HG02885 (cell line): ENCODE data around the gene VKORC1L1.
A peak's percentile ranks its signal among the peaks of the same experiment; 100 is the strongest.
"Not testable (repeated sequence)": the region's sequence is repeated elsewhere in the genome, so short reads cannot be mapped to it uniquely, and the experiment has no call there.

ENCODE experiments used
- ATAC-seq: cut with Tn5 transposase; IDR thresholded peaks from one replicate; pipeline ENCODE4 v1.9.1; 2021; ENCODE audit warnings: mild to moderate bottlenecking; ENCODE audit not compliant: unreplicated experiment, poor library complexity

Gene VKORC1L1

GRCh38 chr7:65974191-65974801, 101.4 kb downstream of the VKORC1L1 start:
- ATAC-seq = no peak

DNA sequence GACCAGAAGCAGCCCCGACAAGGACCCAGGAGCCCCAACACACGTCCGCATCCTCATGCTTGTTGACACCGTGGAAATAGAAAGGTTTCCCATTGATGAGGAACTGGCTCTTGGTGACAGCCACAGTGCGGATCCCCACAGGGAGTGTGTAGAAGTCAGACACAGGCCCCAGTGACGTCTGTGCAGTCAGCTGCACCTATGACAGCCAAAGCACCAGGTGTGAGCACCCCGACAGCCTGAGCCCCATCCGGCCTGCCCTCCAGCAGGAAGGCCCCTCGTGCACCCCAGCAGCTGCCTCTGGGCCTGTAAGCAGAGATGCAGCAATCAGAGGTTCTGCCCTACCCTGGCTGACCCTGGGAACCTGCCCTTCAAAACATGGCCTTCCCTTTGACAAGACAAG, 102.0 kb downstream of the VKORC1L1 start:
- ATAC-seq = no peak

- ATAC-seq = no peak
Observed at GRCh38 chr7:65975814-65976445, 103.1 kb downstream of the VKORC1L1 start.

DNA sequence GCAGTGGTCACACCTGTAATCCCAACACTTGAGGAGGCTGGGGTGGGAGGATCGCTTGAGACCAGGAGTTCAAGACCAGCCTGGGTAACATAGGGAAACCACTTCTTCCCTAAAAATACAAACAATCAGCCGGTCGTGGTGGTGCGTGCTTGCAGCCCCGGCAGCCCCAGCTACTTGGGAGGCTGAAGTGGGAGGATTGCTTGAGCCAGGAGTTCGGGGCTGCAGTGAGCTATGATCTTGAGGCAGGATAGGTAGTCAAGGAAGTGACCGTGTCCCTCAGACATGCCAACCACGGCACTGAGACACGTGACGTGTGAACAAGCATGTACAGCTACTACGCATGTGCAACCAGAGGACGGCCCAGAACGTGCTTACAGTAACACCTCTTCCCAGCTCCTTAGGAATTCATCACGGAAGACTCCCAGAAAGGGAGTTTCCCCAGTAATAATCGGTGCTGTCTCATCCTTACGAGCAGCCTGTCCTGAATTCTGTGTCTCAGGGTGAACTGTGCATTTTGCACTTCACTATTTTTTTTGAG, 103.9 kb downstream of the VKORC1L1 start:
- ATAC-seq = no peak

DNA sequence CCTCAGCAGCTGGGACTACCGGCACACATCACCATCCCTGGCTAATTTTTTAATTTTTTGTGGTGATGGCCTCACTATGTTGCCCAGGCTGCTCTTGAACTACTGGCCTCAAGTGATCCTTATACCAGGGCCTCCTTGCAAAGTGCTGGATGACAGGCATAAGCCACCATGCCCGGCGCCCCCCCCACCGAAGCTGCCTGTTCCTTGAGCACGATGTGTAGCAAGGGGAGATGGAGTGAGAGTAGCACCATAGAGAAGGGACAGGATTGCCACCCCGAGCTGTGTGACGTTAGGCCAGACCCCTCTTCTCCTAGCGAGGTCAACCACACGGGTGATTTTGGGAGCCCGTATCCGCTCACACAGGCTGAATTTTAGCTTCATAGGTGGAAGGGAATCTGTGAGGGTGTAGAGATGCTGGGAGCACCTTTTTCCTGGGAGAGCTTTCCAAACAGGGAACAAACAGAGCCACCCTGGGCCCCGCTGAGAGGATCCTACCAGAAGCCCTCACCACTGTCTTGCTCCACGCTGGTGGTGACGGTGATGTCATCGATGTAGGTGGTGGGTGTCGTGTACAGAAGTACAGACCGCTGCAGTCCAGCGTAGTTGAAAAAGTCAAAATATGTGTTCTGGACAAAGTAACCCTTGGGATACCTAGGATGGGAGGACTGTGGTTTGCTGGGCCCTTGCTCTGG, 106.2 kb downstream of the VKORC1L1 start:
- ATAC-seq = no peak

GRCh38 chr7:65979583-65980477, 107.0 kb downstream of the VKORC1L1 start:
- no peak for ATAC-seq

GRCh38 chr7:65980478-65981250, 107.8 kb downstream of the VKORC1L1 start:
- ATAC-seq = peak; percentile 81

DNA sequence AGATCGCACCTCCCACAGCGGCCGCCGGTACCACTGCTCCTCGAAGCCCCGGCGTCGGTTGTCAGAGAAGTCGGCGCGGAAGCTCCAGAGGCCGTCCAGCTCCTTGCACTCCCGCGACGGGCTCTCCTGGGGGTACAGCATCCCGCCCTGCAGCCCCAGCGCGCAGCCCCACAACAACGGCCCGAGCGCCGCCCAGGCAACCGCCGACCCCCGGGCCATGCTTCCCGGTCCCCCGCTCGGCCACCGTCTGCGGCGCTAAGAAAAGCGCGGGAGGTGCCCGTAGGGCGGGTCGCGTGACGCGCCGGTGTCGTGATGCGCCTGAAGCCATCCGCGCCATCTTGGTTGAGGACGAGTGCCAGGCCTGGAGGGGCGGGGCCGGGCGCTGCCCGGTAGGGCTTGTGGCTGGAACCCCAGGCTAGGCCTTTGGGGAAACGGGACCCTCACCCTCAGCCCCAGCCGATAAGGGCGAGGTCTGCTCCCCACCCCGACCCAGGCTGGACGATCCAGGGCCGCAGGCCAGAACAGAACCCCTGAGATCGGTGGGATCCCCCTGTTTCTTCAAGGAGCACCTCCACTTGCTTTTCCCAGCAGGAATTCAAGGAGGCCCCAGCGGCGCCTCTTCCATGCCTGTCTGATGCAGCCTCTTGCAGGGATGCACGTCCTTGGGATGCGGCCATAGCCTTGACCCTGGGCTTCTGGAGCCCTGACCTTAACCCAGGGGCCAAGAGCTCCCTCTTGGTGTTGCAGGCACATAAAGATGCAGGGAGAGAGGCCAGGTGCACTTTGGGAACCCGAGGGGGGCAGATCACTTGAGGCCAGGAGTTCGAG, 109.3 kb downstream of the VKORC1L1 start, which contains the start of gene GUSB:
Gene GUSB (minus strand): TSS at position 249 of the 828 bp plus-strand sequence. CDS start 30 bp downstream, at position 219.
- peak; percentile 82 for ATAC-seq

- ATAC-seq = no peak
Observed at GRCh38 chr7:65983965-65984658, 111.2 kb downstream of the VKORC1L1 start.

GRCh38 chr7:65988084-65988483, 115.2 kb downstream of the VKORC1L1 start:
- no peak for ATAC-seq

- ATAC-seq = not testable (repeated sequence)
Observed at GRCh38 chr7:65988503-65988902, 115.6 kb downstream of the VKORC1L1 start.

DNA sequence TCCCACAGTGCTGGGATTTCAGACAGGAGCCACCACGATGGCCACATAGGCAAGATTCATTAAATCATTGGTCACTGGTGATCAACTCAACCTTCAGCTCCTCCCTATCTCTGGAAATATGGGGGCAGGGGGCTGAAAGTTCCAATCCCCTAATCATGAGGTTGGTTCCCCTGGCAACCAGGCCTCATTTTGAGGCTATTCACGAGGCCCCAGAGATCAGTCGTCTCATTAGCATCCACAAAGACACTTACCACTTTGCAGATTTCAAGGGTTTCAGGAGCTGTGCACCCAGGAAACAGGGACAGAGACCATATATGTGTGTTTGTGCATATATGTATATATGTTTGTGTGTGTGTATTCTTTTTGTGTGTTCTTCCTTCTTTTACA, 116.8 kb downstream of the VKORC1L1 start:
- ATAC-seq = no peak

- ATAC-seq = not testable (repeated sequence)
Observed at GRCh38 chr7:65991829-65992228, 119.0 kb downstream of the VKORC1L1 start.

- ATAC-seq = no peak
Observed at GRCh38 chr7:65992526-65992925, 119.7 kb downstream of the VKORC1L1 start.

DNA sequence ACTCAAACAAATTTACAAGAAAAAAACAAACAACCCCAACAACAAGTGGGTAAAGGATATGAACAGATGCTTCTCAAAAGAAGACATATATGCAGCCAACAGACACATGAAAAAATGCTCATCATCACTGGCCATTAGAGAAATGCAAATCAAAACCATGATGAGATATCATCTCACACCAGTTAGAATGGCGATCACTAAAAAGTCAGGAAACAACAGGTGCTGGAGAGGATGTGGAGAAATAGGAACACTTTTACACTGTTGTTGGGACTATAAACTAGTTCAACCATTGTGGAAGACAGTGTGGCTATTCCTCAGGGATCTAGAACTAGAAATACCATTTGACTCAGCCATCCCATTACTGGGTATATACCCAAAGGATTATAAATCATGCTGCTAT, 122.1 kb downstream of the VKORC1L1 start:
- ATAC-seq = not testable (repeated sequence)

DNA sequence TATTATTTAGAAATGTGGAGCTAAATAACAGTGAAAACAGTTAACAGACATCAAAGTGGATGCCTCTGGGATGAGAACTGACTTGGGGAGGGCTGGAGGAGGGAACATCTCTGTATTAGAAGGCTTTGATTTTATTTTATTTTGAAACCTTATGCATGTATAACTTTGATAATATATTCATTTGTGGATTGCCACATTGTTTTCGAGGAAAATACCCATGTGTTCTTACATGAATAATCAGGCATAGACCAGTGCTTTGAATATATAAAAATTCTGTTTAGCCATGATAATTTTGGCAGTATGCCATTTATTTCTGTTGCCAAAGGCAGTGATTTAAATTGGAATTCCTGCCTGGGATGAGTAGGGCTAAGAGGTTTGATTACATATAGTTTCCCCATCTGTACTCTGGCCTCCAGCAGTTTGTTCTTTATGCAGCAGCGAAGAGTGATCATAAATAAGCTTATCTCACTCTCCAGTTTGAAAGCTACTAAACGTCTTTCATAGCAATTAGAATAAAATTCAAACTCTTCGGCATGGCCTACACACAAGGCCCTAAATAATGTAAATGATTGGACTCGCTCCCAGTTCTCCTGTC, 128.0 kb downstream of the VKORC1L1 start:
- ATAC-seq = not testable (repeated sequence)

GRCh38 chr7:66005115-66005671, 132.3 kb downstream of the VKORC1L1 start:
- not testable (repeated sequence) for ATAC-seq
